ENCODE results near the gene M1AP.

M1AP gene

DNA sequence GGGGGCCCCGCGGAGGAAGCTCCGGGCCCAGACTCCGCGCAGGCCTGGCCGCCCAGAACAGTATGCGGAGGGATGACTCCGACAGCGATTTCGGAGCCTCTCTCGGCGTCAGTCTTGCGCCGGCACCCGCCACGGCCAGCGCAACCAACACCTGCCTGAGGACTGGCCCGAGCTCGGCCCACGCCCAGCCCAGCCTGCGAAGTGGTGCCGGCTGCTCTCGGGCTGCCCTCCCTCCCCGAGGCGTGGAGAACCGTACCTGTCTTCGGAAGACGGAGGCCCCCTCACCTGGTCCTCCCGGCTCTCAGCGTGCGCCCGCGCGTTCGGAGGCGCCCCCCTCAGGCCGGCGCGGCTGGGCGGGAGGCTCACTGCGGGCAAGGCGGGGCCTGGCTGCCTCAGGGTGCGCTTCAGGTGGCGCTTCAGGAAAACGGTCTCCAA, at the start of gene M1AP:
Gene M1AP (minus strand): TSS at position 322 of the 435 bp plus-strand sequence. CDS start 8,055 bp downstream, outside the sequence.
- DNase-seq: peak in 2 of 3 donors; percentile 6 to 10

DNA sequence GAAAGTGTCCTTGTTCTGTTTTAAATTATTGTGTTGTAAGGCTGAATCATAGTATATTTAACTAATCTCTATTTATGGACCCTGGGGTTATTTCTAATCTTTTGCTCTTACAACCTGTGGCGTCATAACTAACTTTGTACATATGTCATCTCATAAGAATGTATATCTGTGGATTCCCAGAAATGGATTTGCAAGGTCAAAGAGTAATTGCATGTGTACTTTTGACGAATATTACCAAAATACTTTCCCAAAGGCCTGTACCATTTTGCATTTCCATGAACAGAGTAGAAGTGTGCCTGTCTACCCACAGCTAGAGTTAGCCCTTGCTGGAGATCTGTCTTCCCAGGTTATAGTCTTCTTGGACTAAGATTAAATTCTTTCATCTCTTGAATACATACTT, 48.7 kb upstream of the M1AP start:
- DNase-seq: no peak

DNA sequence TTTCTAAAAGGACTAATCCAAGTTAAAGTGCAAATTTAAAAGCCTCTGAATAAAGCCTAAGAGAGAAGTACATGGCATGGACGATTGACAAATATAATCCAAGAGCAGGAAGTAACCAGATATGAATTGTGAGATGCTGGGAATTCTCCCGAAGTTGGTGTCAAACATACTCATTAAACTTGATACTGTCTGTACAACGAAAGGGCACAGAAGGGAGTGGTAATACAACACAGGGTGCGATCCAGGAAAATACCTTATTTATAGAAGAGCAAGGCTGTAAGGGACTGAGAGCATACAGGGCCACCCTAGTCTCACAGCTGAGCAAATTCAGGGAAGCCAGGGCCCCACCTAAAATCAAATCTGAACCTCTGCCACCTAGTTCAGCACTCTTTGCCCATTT, 47.5 kb upstream of the M1AP start:
- DNase-seq: no peak

DNA sequence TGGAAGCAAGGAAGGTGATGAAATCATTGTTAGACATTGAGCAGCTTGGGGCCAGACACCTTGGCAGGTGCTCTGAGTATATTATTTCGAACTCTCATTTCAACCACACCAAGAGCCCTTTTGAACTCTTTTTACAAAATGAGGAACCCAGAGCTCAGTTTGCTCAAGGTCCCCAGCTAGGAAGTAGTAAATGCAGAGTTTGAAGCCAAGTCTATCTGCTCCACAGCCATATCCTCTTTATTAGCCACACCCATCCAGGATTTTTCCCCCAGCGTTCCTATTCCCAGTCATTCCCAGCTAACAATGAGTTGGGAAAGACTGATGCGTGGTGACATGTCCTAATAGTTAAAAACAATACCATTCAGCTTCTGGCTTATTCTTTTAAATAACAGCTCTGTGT, 46.2 kb upstream of the M1AP start:
- DNase-seq: peak in 2 of 3 donors; percentile 29 to 44

GRCh38 chr2:74693668-74694067, 45.5 kb upstream of the M1AP start:
- no peak for DNase-seq

DNA sequence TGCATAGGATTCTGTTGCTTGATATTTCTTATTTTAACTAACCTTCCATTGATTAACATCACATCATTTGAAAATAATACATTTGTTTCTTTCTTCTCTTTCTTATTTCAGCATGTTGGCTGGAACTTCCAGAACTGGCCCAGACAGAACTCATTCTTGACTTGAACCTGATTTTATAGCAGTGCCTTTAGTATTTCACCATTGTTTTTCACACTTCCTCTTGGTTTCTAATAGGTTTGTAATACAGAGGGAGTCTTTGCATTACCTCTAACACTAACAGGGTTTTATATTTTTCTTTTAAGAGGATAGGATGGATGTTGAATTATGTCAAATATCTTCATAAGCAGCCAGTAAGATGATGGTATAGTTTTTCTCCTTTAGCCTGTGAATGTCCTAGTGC, 45.1 kb upstream of the M1AP start:
- DNase-seq: peak in 1 of 3 donors; percentile 39

GRCh38 chr2:74691929-74692328, 43.8 kb upstream of the M1AP start:
- DNase-seq: no peak

DNA sequence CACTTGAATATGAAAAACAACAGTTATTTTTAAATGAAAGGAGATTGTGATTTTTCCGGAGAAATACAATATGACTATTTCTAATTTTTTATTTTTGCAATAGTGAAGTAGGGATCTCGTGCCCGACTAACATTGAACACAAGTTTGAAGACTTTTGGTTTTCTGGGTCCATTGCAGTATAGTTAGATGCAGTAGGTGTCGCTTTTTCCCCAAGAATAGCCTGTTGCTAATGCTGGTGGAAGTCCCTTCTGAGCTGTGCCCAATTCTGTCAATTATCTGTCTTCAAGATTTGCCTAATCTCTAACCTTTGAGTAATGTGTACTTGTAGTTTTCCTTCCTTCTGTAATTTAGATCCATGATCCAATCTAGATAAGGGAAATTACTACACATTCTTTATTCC, 42.4 kb upstream of the M1AP start:
- peak; percentile 70 to 85 (median 84) for DNase-seq

DNA sequence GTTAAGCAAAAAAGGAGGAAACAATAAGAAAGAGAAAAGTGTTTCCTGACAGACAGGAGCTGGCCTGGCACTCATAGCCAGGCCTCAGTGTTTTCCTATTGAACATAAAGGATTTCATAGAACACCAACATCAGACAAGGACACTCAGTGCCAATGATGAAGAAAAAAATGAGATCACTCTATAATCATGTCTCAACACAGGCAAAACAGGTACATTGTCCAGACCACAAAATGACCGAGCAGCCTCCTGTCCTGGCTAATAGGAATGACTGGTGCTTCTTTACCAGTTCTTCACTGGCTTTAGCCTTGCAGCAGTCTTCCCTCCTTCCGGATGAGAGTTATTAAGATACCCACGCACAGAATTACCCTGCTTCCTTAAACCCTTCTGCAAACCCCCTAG, 41.5 kb upstream of the M1AP start:
- no peak for DNase-seq

DNA sequence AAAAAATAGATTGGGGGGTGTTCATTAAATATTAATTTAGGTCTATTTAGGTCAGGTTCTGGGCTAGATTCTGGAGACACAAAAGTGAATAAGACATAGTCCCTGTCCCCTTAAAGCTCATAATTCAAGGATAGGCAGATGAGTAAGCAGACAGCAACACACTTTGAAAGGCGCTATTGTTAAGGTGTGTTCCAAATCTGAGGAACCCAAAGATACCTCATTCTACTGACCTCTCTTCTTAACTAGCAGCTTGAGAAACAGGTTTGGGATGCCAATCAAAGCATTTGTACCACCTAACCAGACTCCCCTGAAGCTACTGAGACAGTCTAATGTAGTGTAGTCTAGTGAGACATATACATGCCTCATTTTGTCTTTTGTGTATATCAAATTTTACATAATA, 40.8 kb upstream of the M1AP start:
- DNase-seq: no peak

GRCh38 chr2:74685408-74685807, 37.3 kb upstream of the M1AP start:
- no peak for DNase-seq

- DNase-seq: no peak
Measured at GRCh38 chr2:74682501-74682900, 34.4 kb upstream of the M1AP start.

- no peak for DNase-seq
Measured at GRCh38 chr2:74679615-74680014, 31.5 kb upstream of the M1AP start.

- DNase-seq: peak; percentile 35 to 51 (median 47)
Measured at GRCh38 chr2:74676331-74676730, 28.2 kb upstream of the M1AP start.

DNA sequence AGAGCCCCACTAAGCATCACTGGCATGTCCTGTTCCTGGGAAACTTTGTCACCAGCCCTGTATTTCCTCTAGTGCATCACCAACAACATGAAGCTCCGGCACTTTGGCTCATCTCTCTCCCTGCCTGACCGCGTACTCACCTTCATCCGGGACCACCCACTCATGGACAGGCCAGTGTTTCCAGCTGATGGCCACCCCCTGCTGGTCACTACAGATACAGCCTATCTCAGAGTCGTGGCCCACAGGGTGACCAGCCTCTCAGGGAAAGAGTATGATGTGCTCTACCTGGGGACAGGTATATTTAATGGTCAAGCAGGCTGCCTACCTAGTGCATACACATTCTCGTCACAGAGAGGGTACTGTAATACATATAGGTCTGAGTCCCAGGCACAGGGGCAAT, 27.0 kb upstream of the M1AP start:
- DNase-seq: no peak

GRCh38 chr2:74673826-74674528, 25.8 kb upstream of the M1AP start:
- DNase-seq: no peak

GRCh38 chr2:74671479-74671878, 23.3 kb upstream of the M1AP start:
- DNase-seq: no peak

DNA sequence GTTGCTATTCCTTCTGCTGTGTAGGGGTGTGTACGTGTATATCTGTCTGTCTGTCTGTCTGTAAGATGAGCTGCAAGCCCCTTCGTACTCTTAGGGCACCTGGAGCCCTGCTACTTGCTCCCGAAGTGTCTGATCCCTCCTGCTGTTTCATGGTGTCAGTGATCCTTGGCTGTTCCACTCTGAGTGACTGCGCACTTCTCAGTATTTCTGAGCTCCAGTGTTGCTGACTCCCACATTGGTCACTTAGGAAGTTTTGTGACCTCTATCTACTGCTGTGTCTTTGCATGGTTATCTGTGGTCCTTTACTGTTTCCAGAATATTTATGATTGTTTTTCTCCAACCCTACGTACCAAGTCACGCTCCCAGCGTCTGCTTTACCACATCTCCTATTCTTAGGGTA, 22.1 kb upstream of the M1AP start:
- DNase-seq: no peak

DNA sequence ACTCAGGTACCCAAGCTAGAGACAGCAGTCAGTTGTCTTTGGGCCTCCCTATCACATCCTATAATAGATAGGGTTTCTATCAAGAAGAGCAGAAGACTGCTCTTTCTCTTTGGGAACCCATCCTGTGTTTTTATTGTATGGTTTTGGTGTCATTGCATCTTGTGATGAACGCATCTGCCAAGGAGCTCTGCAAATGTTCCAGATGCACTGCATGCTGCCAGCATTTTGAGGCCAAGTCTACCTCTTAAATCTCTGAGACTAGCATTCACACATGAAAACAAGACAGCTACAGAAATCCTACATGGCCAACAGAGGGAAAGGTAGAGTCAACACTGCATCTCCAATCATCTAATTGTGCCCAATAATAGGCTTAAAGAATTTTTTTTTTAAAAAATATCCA, 20.0 kb upstream of the M1AP start:
- no peak for DNase-seq

DNA sequence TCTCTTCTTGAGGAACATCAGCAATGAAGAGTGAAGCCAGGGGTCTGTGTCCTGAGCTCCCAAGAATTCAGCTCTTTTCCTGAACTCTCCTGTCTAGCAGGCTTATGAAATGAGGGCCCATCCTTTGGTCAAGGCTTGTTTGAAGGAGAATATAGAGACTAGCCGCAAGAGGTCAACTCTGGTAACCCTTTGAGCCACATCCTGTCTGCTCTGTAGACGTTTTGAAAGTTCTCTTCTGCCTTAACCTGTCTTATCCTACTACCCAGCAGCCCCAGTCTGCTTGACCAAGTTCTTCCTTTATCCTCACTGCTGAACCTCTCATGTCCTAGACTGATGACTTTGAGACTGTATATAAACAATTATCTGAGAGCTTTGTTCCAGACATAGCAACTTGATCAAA, 11.3 kb upstream of the M1AP start:
- DNase-seq: no peak

GRCh38 chr2:74658516-74658915, 10.4 kb upstream of the M1AP start:
- peak; percentile 6 to 37 (median 11) for DNase-seq

DNA sequence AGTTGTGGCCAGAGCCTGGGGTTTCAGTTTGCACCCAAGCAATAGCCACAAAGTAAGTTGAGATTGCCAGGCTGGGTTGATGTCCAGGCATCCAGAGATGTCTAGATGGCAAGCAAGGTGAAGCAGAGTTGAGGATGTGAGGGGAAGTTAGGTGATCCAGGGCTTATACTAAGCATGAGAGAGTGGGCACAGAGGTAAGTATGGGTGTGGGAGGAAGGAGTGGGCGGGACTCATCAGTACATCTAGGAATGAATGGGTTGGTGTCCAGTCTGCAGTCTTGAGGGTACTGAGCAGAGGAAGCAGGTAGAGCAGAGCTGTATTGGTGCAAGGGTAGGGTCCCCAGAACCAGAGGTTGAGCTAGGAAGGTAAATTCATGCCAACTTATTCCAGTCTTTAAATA, 7.4 kb upstream of the M1AP start:
- DNase-seq: no peak

GRCh38 chr2:74653985-74654882, 6.1 kb upstream of the M1AP start, which contains the start of gene SEMA4F:
TSS of gene SEMA4F (plus strand) at chr2:74654247. CDS start at chr2:74654377, 130 bp downstream.
- DNase-seq: peak; percentile 92 to 96 (median 94)

DNA sequence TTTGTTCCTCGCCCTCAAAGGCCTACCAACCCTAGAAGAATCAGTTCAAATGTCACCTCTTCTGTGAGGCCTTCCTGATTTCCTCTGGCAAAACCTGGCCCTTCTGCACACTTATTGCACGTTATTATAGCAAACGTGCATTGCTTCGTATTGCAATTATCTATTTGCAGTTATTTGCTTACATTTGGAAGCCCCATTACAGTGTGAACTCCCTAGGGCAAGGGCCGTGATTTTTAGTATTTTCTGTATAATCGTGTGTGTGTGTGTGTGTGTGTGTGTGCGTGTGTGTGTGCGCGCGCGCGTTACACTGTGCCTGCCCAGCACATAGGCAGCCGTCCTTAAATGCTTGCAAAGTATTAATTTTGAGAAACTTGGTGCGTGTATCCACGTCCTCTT, 5.5 kb upstream of the M1AP start:
- no peak for DNase-seq
